Measurements from ENCODE around the gene FBXO42. TPM values are rescaled to one million over a fixed set of nuclear protein-coding genes. Genes with fewer than 3 reads are reported as not detected.

FBXO42 gene
- total and polyA plus RNA-seq, 9 of the 15 experiments (the other 6 are each of a cell fraction or from before 2014, with no cell fraction given): 7.2 to 24.8 (median 17.4) TPM

DNA sequence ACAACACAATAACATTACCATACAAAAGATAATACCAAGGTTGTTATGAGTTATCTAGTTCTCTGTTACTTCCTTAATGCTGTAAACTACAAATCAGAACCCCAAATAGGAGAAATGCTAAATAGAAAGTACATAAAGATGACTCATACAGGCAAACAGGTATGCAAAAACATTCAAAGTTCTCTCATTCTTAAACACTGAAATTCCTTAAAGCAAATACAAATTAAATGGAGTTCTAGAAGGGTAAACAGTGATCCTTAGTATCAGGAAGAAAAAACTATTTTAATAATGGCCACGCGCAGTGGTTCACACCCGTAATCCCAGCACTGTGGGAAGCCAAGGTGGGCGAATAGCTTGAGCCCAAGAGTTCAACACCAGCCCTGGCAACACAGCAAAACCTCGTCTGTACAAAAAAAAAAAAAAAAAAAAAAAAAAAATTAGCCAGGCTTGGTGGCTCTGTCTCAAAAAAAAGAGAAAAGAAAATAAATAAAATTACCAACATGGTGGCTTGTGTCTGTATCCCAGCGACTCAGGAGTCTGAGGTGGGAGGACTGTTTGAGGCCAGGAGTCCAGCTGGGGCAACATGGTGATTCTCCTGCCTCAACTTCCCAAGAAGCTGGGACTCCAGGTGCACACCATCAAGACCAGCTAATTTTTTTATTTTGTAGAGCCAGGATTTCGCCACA, 17.5 kb downstream of the FBXO42 start:
- Histone ChIP-seq H3K27me3 (ENCODE audit: control insufficient read depth in 2 of 2, insufficient read depth in 2 of 2, low read length in 2 of 2) (no peaks in the 10 kb centered on the region), H3K4me1 (replicated peaks in 1 of 2; ENCODE audit: control insufficient read depth in 2 of 2, insufficient read depth in 2 of 2, low read length in 2 of 2) (peaks cover 0 to 4% of the 10 kb centered on the region in 2 experiments; a peak in 2 of 5 replicates), H2AFZ (ENCODE audit: low read depth, low read length) (no peak overlapping the region), H3K79me2 (ENCODE audit: control insufficient read depth, insufficient read depth, low read length) (peaks cover 66% of the 10 kb centered on the region), H3K27ac (ENCODE audit: extremely low read depth, low read depth, low read length) (peak overlapping the region; percentile 7; the same call in 1 of the 3 replicates), H3K9me1 (ENCODE audit: control insufficient read depth, insufficient read depth, low read length) (no peaks in the 10 kb centered on the region), H3K9ac (ENCODE audit: insufficient read depth in 1 of 2, low read depth in 2 of 2, low read length in 2 of 2) (no peak overlapping the region), H3K4me2 (ENCODE audit: insufficient read depth, low read length) (no peak overlapping the region), H3K36me3 (ENCODE audit: control insufficient read depth, insufficient read depth, low read length) (peaks cover 3% of the 10 kb centered on the region; the same call in 1 of the 3 replicates), H3K9me3 (replicated peaks; ENCODE audit: control insufficient read depth, insufficient read depth, low read depth, low read length) (no peaks in the 10 kb centered on the region), H4K20me1 (replicated peaks; ENCODE audit: control insufficient read depth, insufficient read depth, low read length) (no peaks in the 10 kb centered on the region; the same call in 1 of the 2 replicates), H3K4me3 (no peak overlapping the region)
- TF ChIP-seq ATF3 (IDR thresholded peaks at IDR 0.05): peak; percentile 59
- no peak for TF ChIP-seq ATF3 (CRISPR knock-in tag; conservative IDR thresholded peaks at IDR 0.05)
- TF ChIP-seq HLTF (IDR thresholded peaks at IDR 0.05): no peak
- TF ChIP-seq JUND (IDR thresholded peaks at IDR 0.05; ENCODE audit: borderline replicate concordance, low read depth, low read length): peak; percentile 3; the same call in 1 of the 2 replicates
- TF ChIP-seq JUND (tag; IDR thresholded peaks at IDR 0.05; ENCODE audit: borderline replicate concordance, low read depth, low read length): no peak
- no peak for TF ChIP-seq ZNF133 (CRISPR knock-in tag; IDR thresholded peaks at IDR 0.05)
- TF ChIP-seq HDAC6 (IDR thresholded peaks at IDR 0.05; ENCODE audit: low read depth, low read length): no peak
- TF ChIP-seq MED1 (CRISPR knock-in tag; IDR thresholded peaks at IDR 0.05; ENCODE audit: borderline replicate concordance): no peak
- TF ChIP-seq ZNF384 (IDR thresholded peaks at IDR 0.05; ENCODE audit: low read depth, low read length): 0 out of 2 replicates have a peak, but pooled peaks have one; percentile 41
- intact Hi-C loops (cut with micrococcal nuclease): no loop called here
- ATAC-seq: no peak
- no TSS peak for BruUV-seq (replicated peaks)
- WGBS (ENCODE audit: insufficient coverage, low coverage, missing lambda C conversion rate): 89% methylated on average over 6 of the region's 7 CpGs
- ChIA-PET CTCF (ENCODE audit: low intra/inter-chr PET ratio) (no interaction called here), POLR2A (interaction anchor here (0.8 to 1.3 kb wide), 5 partner anchors 10 to 29 kb away, joined by 3 to 6 read pairs (median 4); partner anchors contain the start of gene FBXO42)
- in situ Hi-C loops (cut with MboI): no loop called here
- no peak for DNase-seq (ENCODE audit: extremely low read depth in 1 of 4, low spot score in 3 of 4)
- FAIRE-seq: peak; percentile 29

Measured in K562 (cell line).